Right lobe of liver (tissue), 4 donors: ENCODE data around the gene FGD2.

ENCODE experiments used
- CTCF ChIP-seq, 4 donors: fragments of 200-600 bp in 3 of 4; fragments of 450-650 bp in 1 of 4; IDR thresholded peaks; one replicate each; pipeline versions ENCODE4 v1.5.1 to v1.8.0; 2016 to 2022; ENCODE audit warnings: antibody characterized with exemption in 4 of 4, mild to moderate bottlenecking in 2 of 4
- POLR2A ChIP-seq: fragments of 450-650 bp; IDR thresholded peaks from one replicate; pipeline ENCODE4 v1.6.1; 2017; ENCODE audit warnings: antibody characterized with exemption, mild to moderate bottlenecking
- donor health status: DM: no; HTN: no; CAD: no.
- donor health status: DM: no; HTN: no; CAD: no.
- donor health status: DM: no; HTN: yes; CAD: no.

- TF ChIP-seq CTCF (IDR thresholded peaks at IDR 0.05) (no peak), POLR2A (no peak)
Observed at GRCh38 chr6:36999751-37000125, 5.7 kb upstream of the FGD2 start.
